Left lung (tissue), 10 donors: ENCODE measurements around the gene AOPEP. TPM values are rescaled to one million over a fixed set of nuclear protein-coding genes. Genes with fewer than 3 reads are reported as not detected.

ENCODE experiments used
- ATAC-seq: fragments of 200-7000 bp; cut with Tn5 transposase; one replicate; pipeline ENCODE4 v1.9.1; 2020; ENCODE audit warnings: moderate library complexity
- DNase-seq, 4 donors: peaks; one replicate each; pipeline ENCODE4 v3.0.0-alpha.2; 2013 to 2020
- H3K27ac ChIP-seq, 2 donors: fragments of 200-600 bp; sonication (generic) in 1 of 2; one replicate each; pipeline versions ENCODE4 v1.5.0 to v1.8.0; 2020 to 2021
- H3K27me3 ChIP-seq, 2 donors: fragments of 200-600 bp; sonication (generic) in 1 of 2; one replicate each; pipeline versions ENCODE4 v1.5.0 to v1.8.0; 2020 to 2021
- H3K36me3 ChIP-seq, 2 donors: fragments of 200-600 bp; sonication (generic) in 1 of 2; one replicate each; pipeline versions ENCODE4 v1.5.0 to v1.8.0; 2020 to 2021
- H3K4me1 ChIP-seq, 2 donors: fragments of 200-600 bp; one replicate each; pipeline ENCODE4 v1.8.0; 2021
- H3K4me3 ChIP-seq, 2 donors: fragments of 200-600 bp; sonication (generic) in 1 of 2; one replicate each; pipeline versions ENCODE4 v1.5.0 to v1.8.0; 2020 to 2021; ENCODE audit warnings: mild to moderate bottlenecking in 1 of 2
- H3K9me3 ChIP-seq, 2 donors: fragments of 200-600 bp; sonication (generic) in 1 of 2; one replicate each; pipeline versions ENCODE4 v1.5.0 to v1.8.0; 2020 to 2021
- intact Hi-C, 2 donors: fragments of 100-400 bp; cut with DNase I; formaldehyde crosslinking; loops; one replicate each; pipeline versions ENCODE4 v1.11.2 to v1.14.2; 2022
- polyA plus RNA-seq, 6 donors: library from polyadenylated mRNA; unstranded; fragments of 120-200 nt; gene quantifications; one replicate each; pipeline ENCODE4 v1.2.1, GENCODE V29; 2013; ENCODE audit not compliant: insufficient read length in 6 of 6
- total RNA-seq, 2 donors: library from RNA; stranded (reverse); fragmentation: NEBNext Ultra II Directional; extraction: Animal tissue kit (Norgen Biotek cat#: 25700); gene quantifications; one replicate each; pipeline ENCODE4 v1.2.1, GENCODE V29; 2021
- TF ChIP-seq, protein P1 (sequence below), 2 donors: fragments of 200-600 bp; sonication (generic) in 1 of 2; IDR thresholded peaks; one replicate each; pipeline versions ENCODE4 v1.5.0 to v1.8.0; 2021; ENCODE audit warnings: antibody characterized with exemption in 2 of 2
- donor health status: DM: no; HTN: yes; CAD: no.
- donor health status: DM: no; HTN: no; CAD: no.

Gene AOPEP
- total and polyA plus RNA-seq, 8 donors = 32.5 to 83.2 (median 39.9) TPM

DNA sequence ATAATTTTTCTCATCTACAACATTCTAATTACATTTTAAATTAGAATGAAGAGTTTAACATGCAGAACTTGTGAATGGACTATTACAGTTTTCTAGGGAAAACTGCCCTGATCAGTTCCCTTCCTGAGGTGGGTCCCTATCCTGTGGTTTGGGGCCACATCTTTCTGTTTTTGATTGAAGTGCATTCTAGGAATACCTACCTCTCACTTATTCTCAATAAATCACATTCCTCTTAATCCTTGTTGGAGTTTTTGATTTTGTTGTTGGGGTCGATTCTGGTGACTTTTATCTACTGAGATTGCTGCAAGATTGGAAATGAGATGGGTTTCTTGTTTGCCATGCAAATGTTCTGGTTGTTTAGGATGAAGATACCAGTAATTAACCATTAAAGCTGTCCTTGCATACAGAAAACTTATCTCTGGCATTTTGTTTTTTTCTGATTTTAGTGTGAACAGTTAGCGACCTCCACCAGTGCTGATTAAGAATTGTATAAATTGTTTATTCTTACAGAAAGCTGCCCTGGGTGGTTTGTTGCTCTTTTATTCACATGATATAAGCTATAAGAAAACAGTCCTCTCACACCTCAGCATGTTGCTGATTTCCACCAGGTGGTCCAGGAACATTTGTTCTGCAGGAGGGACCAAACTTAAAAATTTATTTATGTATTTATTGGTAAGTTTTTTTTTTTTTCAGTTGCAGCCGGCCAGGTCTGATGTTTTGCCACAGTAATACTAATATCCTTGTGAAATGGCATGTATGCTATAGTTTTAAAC, 321.1 kb downstream of the AOPEP start:
- no peak for DNase-seq
- intact Hi-C loops = no loop called here
- ATAC-seq = no peak
- Histone ChIP-seq H3K27me3 (peaks cover 0 to 14% of the 10 kb centered on the region in 2 donors), H3K9me3 (no peaks in the 10 kb centered on the region), H3K27ac (peak overlapping the region; percentile 79 to 90), H3K4me1 (peaks cover 7 to 27% of the 10 kb centered on the region in 2 donors), H3K36me3 (peaks cover 0 to 9% of the 10 kb centered on the region in 2 donors), H3K4me3 (peak overlapping the region in 1 of 2 donors; percentile 56)
- TF ChIP-seq, protein P1, sequence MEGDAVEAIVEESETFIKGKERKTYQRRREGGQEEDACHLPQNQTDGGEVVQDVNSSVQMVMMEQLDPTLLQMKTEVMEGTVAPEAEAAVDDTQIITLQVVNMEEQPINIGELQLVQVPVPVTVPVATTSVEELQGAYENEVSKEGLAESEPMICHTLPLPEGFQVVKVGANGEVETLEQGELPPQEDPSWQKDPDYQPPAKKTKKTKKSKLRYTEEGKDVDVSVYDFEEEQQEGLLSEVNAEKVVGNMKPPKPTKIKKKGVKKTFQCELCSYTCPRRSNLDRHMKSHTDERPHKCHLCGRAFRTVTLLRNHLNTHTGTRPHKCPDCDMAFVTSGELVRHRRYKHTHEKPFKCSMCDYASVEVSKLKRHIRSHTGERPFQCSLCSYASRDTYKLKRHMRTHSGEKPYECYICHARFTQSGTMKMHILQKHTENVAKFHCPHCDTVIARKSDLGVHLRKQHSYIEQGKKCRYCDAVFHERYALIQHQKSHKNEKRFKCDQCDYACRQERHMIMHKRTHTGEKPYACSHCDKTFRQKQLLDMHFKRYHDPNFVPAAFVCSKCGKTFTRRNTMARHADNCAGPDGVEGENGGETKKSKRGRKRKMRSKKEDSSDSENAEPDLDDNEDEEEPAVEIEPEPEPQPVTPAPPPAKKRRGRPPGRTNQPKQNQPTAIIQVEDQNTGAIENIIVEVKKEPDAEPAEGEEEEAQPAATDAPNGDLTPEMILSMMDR (IDR thresholded peaks at IDR 0.05) = no peak

DNA sequence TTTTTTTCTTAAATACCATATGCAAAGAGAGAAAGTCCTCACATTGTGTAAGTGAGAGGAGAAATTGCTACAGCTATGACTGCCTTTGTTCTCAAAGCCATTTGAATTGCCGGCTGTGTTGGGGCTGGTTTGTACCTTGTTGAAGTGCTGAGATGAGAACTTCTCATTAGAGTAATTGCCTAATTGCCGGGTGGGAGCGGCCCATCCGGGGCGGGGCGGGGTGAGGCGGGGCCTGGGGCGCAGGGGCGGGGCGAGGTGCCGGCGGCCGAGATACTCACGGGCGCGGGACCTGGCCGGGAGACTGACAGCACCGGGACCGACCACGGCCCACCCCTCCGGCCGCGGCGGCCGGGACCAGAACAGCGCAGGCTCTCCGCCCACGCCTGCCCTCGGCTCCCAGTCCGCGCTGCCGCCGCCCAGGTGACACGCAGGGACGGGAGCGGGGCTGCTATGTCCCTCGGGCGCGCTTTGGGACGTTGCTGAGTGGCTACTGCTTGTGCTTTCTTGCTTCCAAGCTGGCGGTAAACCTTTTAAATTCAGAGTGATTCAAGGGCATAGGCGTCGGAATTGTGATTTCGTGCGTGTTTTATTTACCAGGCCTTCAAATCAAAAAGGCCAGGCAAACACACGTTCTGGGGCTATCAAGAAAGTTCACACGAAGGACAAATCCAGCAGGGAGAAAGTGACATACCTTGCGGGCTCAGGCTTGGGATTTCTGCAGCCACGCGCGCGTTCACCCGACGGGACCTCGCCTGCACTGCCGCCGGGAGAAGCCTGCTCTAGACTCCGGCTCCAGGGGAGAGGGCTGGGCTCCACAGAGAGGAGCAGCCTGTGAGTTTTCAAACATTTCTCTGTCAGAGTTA, 322.0 kb downstream of the AOPEP start:
- peak; percentile 53 to 96 (median 78) for DNase-seq
- TF ChIP-seq, protein P1 (IDR thresholded peaks at IDR 0.05) = no peak
- Histone ChIP-seq H3K4me1 (peaks cover 7 to 27% of the 10 kb centered on the region in 2 donors), H3K27me3 (peaks cover 0 to 14% of the 10 kb centered on the region in 2 donors), H3K9me3 (no peaks in the 10 kb centered on the region), H3K36me3 (peaks cover 0 to 9% of the 10 kb centered on the region in 2 donors), H3K27ac (peak overlapping the region; percentile 79 to 90), H3K4me3 (peak overlapping the region; percentile 52 to 56)
- intact Hi-C loops = no loop called here
- ATAC-seq = peak; percentile 94

DNA sequence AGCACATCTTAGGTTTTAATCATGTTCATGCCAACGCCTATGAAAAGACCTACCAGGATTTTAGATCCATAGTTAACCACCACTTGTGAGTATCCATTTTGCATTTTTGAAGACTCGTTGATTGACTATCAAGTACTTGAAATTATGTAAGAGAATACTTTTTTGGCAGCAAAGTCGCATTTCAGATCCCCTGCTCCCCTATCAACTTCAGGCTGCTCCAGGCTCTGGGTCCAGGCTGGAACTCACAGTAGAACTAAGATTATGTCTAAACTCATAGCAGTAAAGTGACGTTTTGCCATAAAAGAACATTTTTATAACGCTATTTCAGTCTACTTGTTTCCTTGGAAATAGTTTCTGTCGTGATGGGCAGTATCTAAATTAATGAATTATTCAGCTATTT, 323.3 kb downstream of the AOPEP start:
- Histone ChIP-seq H3K9me3 (no peaks in the 10 kb centered on the region), H3K4me3 (peak overlapping the region; percentile 52 to 56), H3K36me3 (peaks cover 0 to 9% of the 10 kb centered on the region in 2 donors), H3K27ac (peak overlapping the region; percentile 79 to 90), H3K4me1 (peaks cover 17 to 27% of the 10 kb centered on the region in 2 donors), H3K27me3 (peaks cover 0 to 14% of the 10 kb centered on the region in 2 donors)
- peak in 2 of 4 donors; percentile 57 to 70 for DNase-seq
- intact Hi-C loops = no loop called here
- TF ChIP-seq, protein P1 (IDR thresholded peaks at IDR 0.05) = no peak
- ATAC-seq = peak; percentile 11

DNA sequence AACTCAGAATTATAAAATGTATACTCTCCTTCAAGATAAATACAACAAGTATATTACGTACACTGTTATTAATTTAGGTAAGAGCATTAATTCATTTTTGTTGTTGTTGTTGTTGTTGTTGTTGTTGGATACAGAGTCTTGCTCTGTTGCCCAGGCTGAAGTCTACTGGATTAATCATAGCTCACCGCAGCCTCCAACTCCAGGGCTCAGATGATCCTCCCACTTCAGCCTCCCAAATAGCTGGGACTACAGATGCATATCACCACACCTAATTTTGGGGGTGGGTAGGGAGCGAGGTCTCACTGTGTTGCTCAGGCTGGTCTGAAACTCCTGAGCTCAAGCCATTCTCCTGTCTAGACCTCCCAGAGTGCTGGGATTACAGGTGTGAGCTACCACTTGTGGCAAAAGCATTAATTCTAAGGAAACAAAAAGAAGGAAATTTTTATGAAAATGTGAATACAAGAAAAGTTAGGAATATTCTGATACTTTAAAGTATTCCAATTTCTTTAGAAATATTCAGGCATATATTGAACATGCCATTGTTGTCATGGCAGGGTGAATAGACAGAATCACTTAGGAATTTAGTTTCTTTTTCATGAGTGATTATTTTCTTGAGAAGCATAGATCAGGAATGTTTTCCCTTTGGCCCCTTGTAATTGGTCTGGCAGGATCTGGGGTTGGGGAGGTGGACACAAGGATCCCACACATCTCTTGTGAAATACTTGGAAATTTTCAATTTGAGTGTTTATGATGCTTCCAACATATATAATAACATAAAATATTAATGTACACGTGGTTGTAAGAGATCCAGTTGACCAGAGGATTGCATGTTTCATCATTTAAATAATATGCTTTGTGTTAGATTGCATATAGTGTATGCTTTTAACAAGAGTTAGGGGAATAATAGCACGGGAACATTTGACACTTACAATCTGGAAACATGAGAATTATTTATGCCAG, 327.4 kb downstream of the AOPEP start:
- Histone ChIP-seq H3K4me1 (peaks cover 26 to 38% of the 10 kb centered on the region in 2 donors), H3K4me3 (no peak overlapping the region), H3K27ac (peak overlapping the region in 1 of 2 donors; percentile 13), H3K36me3 (no peaks in the 10 kb centered on the region), H3K27me3 (peaks cover 0 to 11% of the 10 kb centered on the region in 2 donors), H3K9me3 (no peaks in the 10 kb centered on the region)
- ATAC-seq (no peak), DNase-seq (no peak)
- intact Hi-C loops = no loop called here
- TF ChIP-seq, protein P1 (IDR thresholded peaks at IDR 0.05) = no peak
